DOHH2 (cell line): ENCODE results near the gene SF3B3.

Source experiments
- H3F3A ChIP-seq: fragments of 200-600 bp; sonication (generic), shearing (Covaris generic); 2 replicates; pipeline ENCODE4 v1.6.0; 2016; ENCODE audit warnings: antibody characterized with exemption, mild to moderate bottlenecking; ENCODE audit not compliant: control insufficient read depth, insufficient read depth
- H3K27ac ChIP-seq: fragments of 200-600 bp; sonication (generic); 2 replicates; pipeline ENCODE4 v1.5.1; 2014; ENCODE audit warnings: low read depth, mild to moderate bottlenecking, low read length, moderate library complexity
- H3K27me3 ChIP-seq: fragments of 200-600 bp; sonication (generic); 2 replicates; pipeline ENCODE4 v1.6.1; 2014; ENCODE audit warnings: mild to moderate bottlenecking, low read length, mixed read lengths; ENCODE audit not compliant: control insufficient read depth
- H3K36me3 ChIP-seq: fragments of 200-600 bp; sonication (generic); 2 replicates; pipeline ENCODE4 v1.6.1; 2014; ENCODE audit warnings: mild to moderate bottlenecking, low read length, moderate library complexity, mixed read lengths; ENCODE audit not compliant: control insufficient read depth
- H3K4me1 ChIP-seq: fragments of 200-600 bp; sonication (generic); 2 replicates; pipeline ENCODE4 v1.6.1; 2014; ENCODE audit warnings: mild to moderate bottlenecking, low read length, mixed read lengths; ENCODE audit not compliant: control insufficient read depth
- H3K4me2 ChIP-seq: fragments of 200-600 bp; sonication (generic); 2 replicates; pipeline ENCODE4 v1.6.0; 2014; ENCODE audit warnings: mild to moderate bottlenecking, low read length, moderate library complexity
- H3K4me3 ChIP-seq: fragments of 200-600 bp; sonication (generic); 2 replicates; pipeline ENCODE4 v1.5.1; 2014; ENCODE audit warnings: mild to moderate bottlenecking, low read length, mixed read lengths
- H3K79me2 ChIP-seq: fragments of 200-600 bp; sonication (generic); 2 replicates; pipeline ENCODE4 v1.6.1; 2014; ENCODE audit warnings: mild to moderate bottlenecking, low read length, mixed read lengths; ENCODE audit not compliant: control insufficient read depth
- H3K9me2 ChIP-seq: fragments of 200-600 bp; sonication (generic); replicated peaks from 2 replicates; pipeline ENCODE4 v1.6.1; 2014; ENCODE audit warnings: mild to moderate bottlenecking, low read length, mixed read lengths; ENCODE audit not compliant: control insufficient read depth
- H3K9me3 ChIP-seq: fragments of 200-600 bp; sonication (generic); 2 replicates; pipeline ENCODE4 v1.6.1; 2014; ENCODE audit warnings: antibody characterized with exemption, low read length, mixed read lengths; ENCODE audit not compliant: control insufficient read depth, insufficient read depth
- H4K20me1 ChIP-seq: fragments of 200-600 bp; sonication (generic); 2 replicates; pipeline ENCODE4 v1.6.0; 2014; ENCODE audit warnings: low read depth, mild to moderate bottlenecking, antibody characterized with exemption, low read length, moderate library complexity; ENCODE audit not compliant: control insufficient read depth, insufficient read depth
- EZH2phosphoT487 ChIP-seq: fragments of 200-600 bp; sonication (generic); IDR thresholded peaks from 2 replicates; pipeline ENCODE4 v1.6.1; 2017; ENCODE audit warnings: borderline replicate concordance, mild to moderate bottlenecking, antibody characterized with exemption, low read length, moderate library complexity, mixed read lengths
- TF ChIP-seq, protein P1 (sequence below): fragments of 200-600 bp; sonication (generic); IDR thresholded peaks from one replicate; pipeline ENCODE4 v1.5.1; 2014; ENCODE audit warnings: antibody characterized with exemption, mild to moderate bottlenecking, low read depth, low read length; ENCODE audit not compliant: poor library complexity, severe bottlenecking

The SF3B3 gene

DNA sequence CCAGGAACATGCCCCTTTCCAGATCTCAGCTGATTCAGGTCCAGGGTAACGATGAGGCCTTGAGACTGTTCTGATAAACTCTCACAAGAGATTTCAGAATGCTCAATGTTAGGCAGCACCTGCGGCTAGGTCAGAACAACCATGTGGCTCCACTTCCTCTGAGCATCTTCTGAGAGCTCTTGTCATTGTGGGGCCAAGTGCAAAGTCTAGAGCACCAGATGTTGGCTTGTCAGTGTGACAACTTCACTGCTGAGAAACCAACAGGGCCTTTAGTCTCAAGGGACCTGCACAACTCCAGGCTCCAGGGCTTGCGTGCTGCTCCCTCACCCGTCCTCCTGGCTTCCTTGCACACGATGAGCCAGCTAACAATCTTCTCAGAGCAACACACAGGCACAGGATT lies 40.2 kb upstream of the SF3B3 start:
- no peaks in the 10 kb centered on the region for H3K79me2 ChIP-seq
- peaks cover 61% of the 10 kb centered on the region for H3K4me1 ChIP-seq
- no peaks in the 10 kb centered on the region for H4K20me1 ChIP-seq
- peak overlapping the region; percentile 92 for H3K27ac ChIP-seq
- H3K36me3 ChIP-seq: peaks cover 48% of the 10 kb centered on the region
- H3F3A ChIP-seq: peaks cover 13% of the 10 kb centered on the region
- no peaks in the 10 kb centered on the region for H3K27me3 ChIP-seq
- no peaks in the 10 kb centered on the region for H3K9me3 ChIP-seq
- H3K4me2 ChIP-seq: peak overlapping the region; percentile 61
- TF ChIP-seq, protein P1, sequence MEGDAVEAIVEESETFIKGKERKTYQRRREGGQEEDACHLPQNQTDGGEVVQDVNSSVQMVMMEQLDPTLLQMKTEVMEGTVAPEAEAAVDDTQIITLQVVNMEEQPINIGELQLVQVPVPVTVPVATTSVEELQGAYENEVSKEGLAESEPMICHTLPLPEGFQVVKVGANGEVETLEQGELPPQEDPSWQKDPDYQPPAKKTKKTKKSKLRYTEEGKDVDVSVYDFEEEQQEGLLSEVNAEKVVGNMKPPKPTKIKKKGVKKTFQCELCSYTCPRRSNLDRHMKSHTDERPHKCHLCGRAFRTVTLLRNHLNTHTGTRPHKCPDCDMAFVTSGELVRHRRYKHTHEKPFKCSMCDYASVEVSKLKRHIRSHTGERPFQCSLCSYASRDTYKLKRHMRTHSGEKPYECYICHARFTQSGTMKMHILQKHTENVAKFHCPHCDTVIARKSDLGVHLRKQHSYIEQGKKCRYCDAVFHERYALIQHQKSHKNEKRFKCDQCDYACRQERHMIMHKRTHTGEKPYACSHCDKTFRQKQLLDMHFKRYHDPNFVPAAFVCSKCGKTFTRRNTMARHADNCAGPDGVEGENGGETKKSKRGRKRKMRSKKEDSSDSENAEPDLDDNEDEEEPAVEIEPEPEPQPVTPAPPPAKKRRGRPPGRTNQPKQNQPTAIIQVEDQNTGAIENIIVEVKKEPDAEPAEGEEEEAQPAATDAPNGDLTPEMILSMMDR: no peak
- TF ChIP-seq EZH2phosphoT487: no peak
- no peaks in the 10 kb centered on the region for H3K9me2 ChIP-seq
- peak overlapping the region; percentile 41 for H3K4me3 ChIP-seq

DNA sequence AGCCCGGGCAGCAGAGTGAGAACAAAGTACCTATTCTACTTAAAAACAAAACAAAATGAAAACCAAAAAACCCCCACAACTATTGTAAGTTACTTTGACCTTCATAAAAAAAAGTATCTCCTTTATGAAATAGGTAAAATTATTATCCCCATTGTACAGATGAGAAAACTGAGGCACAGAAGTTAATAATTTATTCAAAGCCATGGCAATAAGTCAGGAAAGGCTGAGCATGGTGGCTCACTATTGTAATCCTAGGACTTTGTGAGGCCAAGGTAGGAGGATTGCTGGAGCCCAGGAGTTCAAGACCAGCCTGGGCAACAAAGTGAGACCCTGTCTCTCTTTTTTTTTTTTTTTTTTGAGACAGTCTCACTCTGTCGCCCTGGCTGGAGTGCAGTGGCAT lies 38.7 kb upstream of the SF3B3 start:
- no peaks in the 10 kb centered on the region for H4K20me1 ChIP-seq
- no peaks in the 10 kb centered on the region for H3K79me2 ChIP-seq
- no peaks in the 10 kb centered on the region for H3K9me3 ChIP-seq
- H3K36me3 ChIP-seq: peaks cover 38% of the 10 kb centered on the region
- peaks cover 49% of the 10 kb centered on the region for H3K4me1 ChIP-seq
- no peak overlapping the region for H3K4me2 ChIP-seq
- no peaks in the 10 kb centered on the region for H3K27me3 ChIP-seq
- TF ChIP-seq EZH2phosphoT487: no peak
- TF ChIP-seq, protein P1: no peak
- H3K9me2 ChIP-seq: no peaks in the 10 kb centered on the region
- H3K27ac ChIP-seq: no peak overlapping the region; the same call in 1 of the 2 replicates
- peaks cover 13% of the 10 kb centered on the region for H3F3A ChIP-seq
- no peak overlapping the region for H3K4me3 ChIP-seq

GRCh38 chr16:70490261-70490660 lies 33.4 kb upstream of the SF3B3 start:
- Histone ChIP-seq H3K4me1 (peaks cover 27% of the 10 kb centered on the region), H3F3A (no peaks in the 10 kb centered on the region), H3K9me2 (no peaks in the 10 kb centered on the region), H3K36me3 (peaks cover 37% of the 10 kb centered on the region), H3K4me2 (no peak overlapping the region), H4K20me1 (no peaks in the 10 kb centered on the region), H3K27ac (no peak overlapping the region), H3K4me3 (no peak overlapping the region), H3K9me3 (no peaks in the 10 kb centered on the region), H3K79me2 (no peaks in the 10 kb centered on the region), H3K27me3 (no peaks in the 10 kb centered on the region)
- TF ChIP-seq, protein P1: no peak
- TF ChIP-seq EZH2phosphoT487: no peak

DNA sequence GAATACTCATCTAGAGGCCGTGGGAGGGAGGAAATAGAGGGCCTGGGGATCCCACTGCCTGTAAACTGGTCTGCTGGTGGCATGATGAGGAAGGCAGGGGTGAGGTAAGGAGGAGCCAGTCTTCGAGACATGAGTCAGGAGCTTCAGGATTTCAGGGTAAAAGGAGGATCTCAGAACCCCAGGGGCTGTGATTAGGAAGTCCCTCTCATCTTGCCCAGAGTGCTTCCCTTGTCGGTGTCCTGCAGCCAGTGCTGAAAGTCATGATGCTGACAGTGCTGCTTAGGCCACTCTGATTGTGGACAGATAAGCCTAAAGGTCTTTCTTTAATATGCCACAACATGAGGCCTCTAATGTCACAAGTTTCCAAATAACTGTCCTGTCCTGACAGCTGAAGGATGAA lies 29.8 kb upstream of the SF3B3 start:
- Histone ChIP-seq H3K9me3 (no peaks in the 10 kb centered on the region), H3K27me3 (no peaks in the 10 kb centered on the region), H3K4me2 (peak overlapping the region; percentile 37), H3K79me2 (no peaks in the 10 kb centered on the region), H3K27ac (peak overlapping the region; percentile 15; the same call in 1 of the 2 replicates), H3K4me3 (no peak overlapping the region), H3K4me1 (peaks cover 27% of the 10 kb centered on the region), H4K20me1 (no peaks in the 10 kb centered on the region), H3F3A (peaks cover 2% of the 10 kb centered on the region; the same call in 1 of the 2 replicates), H3K9me2 (no peaks in the 10 kb centered on the region), H3K36me3 (peaks cover 68% of the 10 kb centered on the region)
- TF ChIP-seq EZH2phosphoT487: no peak
